Measurements from ENCODE around the gene EPOP. TPM values are rescaled to one million over a fixed set of nuclear protein-coding genes. Genes with fewer than 3 reads are reported as not detected.
"Not testable (repeated sequence)": the region's sequence is repeated elsewhere in the genome, so short reads cannot be mapped to it uniquely, and the experiment has no call there.

The EPOP gene
- total RNA-seq, 2 donors from 2014 or later = 1.1 to 1.8 TPM

GRCh38 chr17:38637951-38638350 is 36.8 kb downstream of the EPOP start:
- H3K9ac ChIP-seq (ENCODE audit: low read depth in 2 of 2, low read length in 2 of 2) = no peak overlapping the region
- no peaks in the 10 kb centered on the region for H3K27me3 ChIP-seq
- intact Hi-C loops (cut with DNase I) = no loop called here
- no peaks in the 10 kb centered on the region for H3K4me1 ChIP-seq
- H3K4me3 ChIP-seq = no peak overlapping the region
- no peaks in the 10 kb centered on the region for H3K36me3 ChIP-seq
- H3K27ac ChIP-seq = no peak overlapping the region
- no peak for DNase-seq
- no peak for TF ChIP-seq CTCF (IDR thresholded peaks at IDR 0.05)
- no peaks in the 10 kb centered on the region for H3K9me3 ChIP-seq

GRCh38 chr17:38636054-38636453 is 38.7 kb downstream of the EPOP start:
- Histone ChIP-seq H3K9ac (ENCODE audit: low read depth in 2 of 2, low read length in 2 of 2) (no peak overlapping the region), H3K27me3 (no peaks in the 10 kb centered on the region), H3K27ac (no peak overlapping the region), H3K36me3 (no peaks in the 10 kb centered on the region), H3K4me1 (no peaks in the 10 kb centered on the region), H3K9me3 (no peaks in the 10 kb centered on the region), H3K4me3 (no peak overlapping the region)
- intact Hi-C loops (cut with DNase I) = no loop called here
- no peak for TF ChIP-seq CTCF (IDR thresholded peaks at IDR 0.05)
- no peak for DNase-seq

- Histone ChIP-seq H3K27ac (no peak overlapping the region), H3K4me3 (no peak overlapping the region), H3K27me3 (no peaks in the 10 kb centered on the region), H3K4me1 (no peaks in the 10 kb centered on the region), H3K36me3 (no peaks in the 10 kb centered on the region), H3K9me3 (no peaks in the 10 kb centered on the region), H3K9ac (ENCODE audit: low read depth in 2 of 2, low read length in 2 of 2) (no peak overlapping the region)
- no peak for DNase-seq
- intact Hi-C loops (cut with DNase I) = no loop called here
- no peak for TF ChIP-seq CTCF (IDR thresholded peaks at IDR 0.05)
Measured at GRCh38 chr17:38632334-38632733, 42.4 kb downstream of the EPOP start.

GRCh38 chr17:38628441-38628840 is 46.3 kb downstream of the EPOP start:
- intact Hi-C loops (cut with DNase I) = no loop called here
- H3K27ac ChIP-seq = no peak overlapping the region
- no peaks in the 10 kb centered on the region for H3K27me3 ChIP-seq
- H3K9ac ChIP-seq (ENCODE audit: low read depth in 2 of 2, low read length in 2 of 2) = no peak overlapping the region
- no peaks in the 10 kb centered on the region for H3K4me1 ChIP-seq
- H3K36me3 ChIP-seq = no peaks in the 10 kb centered on the region
- no peak overlapping the region for H3K4me3 ChIP-seq
- no peak for DNase-seq
- H3K9me3 ChIP-seq = no peaks in the 10 kb centered on the region
- no peak for TF ChIP-seq CTCF (IDR thresholded peaks at IDR 0.05)

GRCh38 chr17:38627957-38628356 is 46.8 kb downstream of the EPOP start:
- Histone ChIP-seq H3K27ac (no peak overlapping the region), H3K36me3 (no peaks in the 10 kb centered on the region), H3K4me3 (no peak overlapping the region), H3K27me3 (no peaks in the 10 kb centered on the region), H3K4me1 (no peaks in the 10 kb centered on the region), H3K9ac (ENCODE audit: low read depth in 2 of 2, low read length in 2 of 2) (no peak overlapping the region), H3K9me3 (no peaks in the 10 kb centered on the region)
- TF ChIP-seq CTCF (IDR thresholded peaks at IDR 0.05) = no peak
- DNase-seq = no peak
- intact Hi-C loops (cut with DNase I) = no loop called here

GRCh38 chr17:38626606-38627226 is 48.0 kb downstream of the EPOP start:
- DNase-seq; H3K4me1 ChIP-seq; intact Hi-C loops (cut with DNase I): not testable (repeated sequence)

More at GRCh38 chr17:38626606-38627226, 48.0 kb downstream of the EPOP start:
- H3K36me3 ChIP-seq; H3K27ac ChIP-seq; H3K4me3 ChIP-seq; H3K9ac ChIP-seq (ENCODE audit: low read depth in 2 of 2, low read length in 2 of 2); H3K27me3 ChIP-seq; H3K9me3 ChIP-seq: not testable (repeated sequence)
